GM19397 (cell line): ENCODE results near the gene PSME2.

Source experiments
- ATAC-seq: cut with Tn5 transposase; IDR thresholded peaks from one replicate; pipeline ENCODE4 v1.9.1; 2021; ENCODE audit warnings: mild to moderate bottlenecking, moderate library complexity; ENCODE audit not compliant: unreplicated experiment

PSME2 gene

DNA sequence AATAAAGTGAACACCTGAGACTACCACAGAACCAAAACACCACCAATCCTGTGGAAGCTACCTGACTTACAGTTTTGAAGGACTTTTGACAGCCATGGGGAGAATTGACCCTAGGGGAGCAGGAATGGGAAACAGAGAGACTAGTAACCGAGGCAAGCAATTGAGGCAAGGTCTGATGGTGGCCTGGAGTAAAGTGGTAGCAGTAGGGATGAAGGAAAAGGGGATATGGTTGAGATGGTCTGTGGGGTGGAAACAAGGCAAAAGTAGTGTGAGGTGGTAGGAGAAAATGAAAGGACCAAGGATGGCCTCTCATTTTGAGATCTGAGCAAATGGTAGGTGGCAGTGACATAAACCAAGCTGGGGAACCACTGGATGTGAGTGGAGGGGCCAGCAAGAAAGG, 10.4 kb upstream of the PSME2 start:
- ATAC-seq = no peak

DNA sequence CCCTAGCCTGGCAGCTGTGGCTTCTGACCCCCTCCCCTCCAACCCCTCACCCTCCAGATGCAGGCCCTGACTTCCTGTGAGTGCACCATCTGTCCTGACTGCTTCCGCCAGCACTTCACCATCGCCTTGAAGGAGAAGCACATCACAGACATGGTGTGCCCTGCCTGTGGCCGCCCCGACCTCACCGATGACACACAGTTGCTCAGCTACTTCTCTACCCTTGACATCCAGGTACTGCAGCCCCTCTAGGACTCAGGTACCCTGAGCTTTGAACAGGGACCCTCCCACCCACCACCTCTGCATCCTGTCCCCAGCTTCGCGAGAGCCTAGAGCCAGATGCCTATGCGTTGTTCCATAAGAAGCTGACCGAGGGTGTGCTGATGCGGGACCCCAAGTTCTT, 8.7 kb upstream of the PSME2 start:
- ATAC-seq = no peak

DNA sequence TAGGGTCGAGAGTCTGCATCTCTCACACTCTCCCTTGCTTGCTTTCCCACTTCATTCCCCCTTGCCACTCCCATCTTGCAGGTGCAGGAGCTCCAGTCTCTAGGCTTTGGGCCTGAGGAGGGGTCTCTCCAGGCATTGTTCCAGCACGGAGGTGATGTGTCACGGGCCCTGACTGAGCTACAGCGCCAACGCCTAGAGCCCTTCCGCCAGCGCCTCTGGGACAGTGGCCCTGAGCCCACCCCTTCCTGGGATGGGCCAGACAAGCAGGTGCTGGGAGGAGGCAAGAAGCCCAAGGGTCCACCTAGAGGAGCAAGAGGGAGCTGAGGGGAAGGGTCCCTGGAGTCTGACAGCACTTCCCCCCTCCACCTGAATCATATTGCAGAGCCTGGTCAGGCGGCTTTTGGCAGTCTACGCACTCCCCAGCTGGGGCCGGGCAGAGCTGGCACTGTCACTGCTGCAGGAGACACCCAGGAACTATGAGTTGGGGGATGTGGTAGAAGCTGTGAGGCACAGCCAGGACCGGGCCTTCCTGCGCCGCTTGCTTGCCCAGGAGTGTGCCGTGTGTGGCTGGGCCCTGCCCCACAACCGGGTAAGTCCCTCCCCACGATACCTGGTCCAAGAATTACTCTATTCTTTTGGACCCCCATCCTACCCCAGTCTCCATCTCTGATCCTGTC, 5.1 kb upstream of the PSME2 start:
- no peak for ATAC-seq

DNA sequence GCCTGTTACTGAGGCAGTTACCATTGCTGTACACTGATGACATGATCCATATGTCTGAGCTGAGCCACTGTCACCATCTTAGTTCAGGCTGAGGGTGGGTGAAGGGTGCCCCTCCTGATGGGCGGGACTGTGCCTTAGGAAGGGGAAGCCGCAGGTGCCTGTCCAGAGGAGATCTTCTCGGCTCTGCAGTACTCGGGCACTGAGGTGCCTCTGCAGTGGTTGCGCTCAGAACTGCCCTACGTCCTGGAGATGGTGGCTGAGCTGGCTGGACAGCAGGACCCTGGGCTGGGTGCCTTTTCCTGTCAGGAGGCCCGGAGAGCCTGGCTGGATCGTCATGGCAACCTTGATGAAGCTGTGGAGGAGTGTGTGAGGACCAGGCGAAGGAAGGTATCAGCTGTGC, 4.6 kb upstream of the PSME2 start:
- no peak for ATAC-seq

DNA sequence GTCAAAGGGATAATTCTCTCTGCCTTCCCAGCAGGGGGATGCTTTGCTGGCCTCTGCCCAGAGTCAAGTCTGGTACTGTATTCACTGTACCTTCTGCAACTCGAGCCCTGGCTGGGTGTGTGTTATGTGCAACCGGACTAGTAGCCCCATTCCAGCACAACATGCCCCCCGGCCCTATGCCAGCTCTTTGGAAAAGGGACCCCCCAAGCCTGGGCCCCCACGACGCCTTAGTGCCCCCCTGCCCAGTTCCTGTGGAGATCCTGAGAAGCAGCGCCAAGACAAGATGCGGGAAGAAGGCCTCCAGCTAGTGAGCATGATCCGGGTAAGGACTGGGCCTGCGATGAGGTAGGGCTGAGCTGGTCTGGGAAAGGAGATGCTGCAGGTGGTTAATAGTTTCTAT, 4.2 kb upstream of the PSME2 start:
- ATAC-seq = no peak

DNA sequence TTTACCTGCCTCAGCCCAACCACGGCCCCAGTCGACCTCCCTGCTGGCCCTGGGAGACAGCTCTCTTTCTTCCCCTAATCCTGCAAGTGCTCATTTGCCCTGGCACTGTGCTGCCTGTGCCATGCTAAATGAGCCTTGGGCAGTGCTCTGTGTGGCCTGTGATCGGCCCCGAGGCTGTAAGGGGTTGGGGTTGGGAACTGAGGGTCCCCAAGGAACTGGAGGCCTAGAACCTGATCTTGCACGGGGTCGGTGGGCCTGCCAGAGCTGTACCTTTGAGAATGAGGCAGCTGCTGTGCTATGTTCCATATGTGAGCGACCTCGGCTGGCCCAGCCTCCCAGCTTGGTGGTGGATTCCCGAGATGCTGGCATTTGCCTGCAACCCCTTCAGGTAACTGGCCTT, 3.7 kb upstream of the PSME2 start:
- ATAC-seq = no peak

DNA sequence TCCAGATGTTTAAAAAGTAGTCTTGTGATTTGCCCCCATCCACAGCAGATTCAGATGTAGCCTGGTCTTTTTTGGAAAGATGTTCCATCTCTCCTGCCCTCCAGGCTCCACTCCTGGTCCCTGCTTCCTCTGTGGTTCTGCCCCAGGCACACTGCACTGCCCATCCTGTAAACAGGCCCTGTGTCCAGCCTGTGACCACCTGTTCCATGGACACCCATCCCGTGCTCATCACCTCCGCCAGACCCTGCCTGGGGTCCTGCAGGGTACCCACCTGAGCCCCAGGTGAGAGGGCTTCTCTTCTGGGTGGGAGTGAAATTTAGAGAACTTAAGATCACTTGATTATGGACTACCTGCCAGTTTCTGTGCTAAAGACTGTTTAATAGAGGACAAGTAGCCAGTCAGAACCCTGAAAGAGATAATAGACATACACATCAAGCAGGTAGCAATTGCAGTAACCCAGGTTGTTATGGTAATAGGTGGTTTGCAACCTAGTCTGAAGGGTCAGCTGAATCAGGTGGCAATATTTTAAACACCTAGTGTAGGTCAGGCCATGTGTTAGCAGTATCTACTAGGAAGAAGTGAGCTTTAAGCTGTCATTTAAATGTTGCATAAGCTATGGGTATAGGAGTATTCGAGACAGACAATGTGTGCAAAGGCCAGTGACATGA, 3.0 kb upstream of the PSME2 start:
- no peak for ATAC-seq

DNA sequence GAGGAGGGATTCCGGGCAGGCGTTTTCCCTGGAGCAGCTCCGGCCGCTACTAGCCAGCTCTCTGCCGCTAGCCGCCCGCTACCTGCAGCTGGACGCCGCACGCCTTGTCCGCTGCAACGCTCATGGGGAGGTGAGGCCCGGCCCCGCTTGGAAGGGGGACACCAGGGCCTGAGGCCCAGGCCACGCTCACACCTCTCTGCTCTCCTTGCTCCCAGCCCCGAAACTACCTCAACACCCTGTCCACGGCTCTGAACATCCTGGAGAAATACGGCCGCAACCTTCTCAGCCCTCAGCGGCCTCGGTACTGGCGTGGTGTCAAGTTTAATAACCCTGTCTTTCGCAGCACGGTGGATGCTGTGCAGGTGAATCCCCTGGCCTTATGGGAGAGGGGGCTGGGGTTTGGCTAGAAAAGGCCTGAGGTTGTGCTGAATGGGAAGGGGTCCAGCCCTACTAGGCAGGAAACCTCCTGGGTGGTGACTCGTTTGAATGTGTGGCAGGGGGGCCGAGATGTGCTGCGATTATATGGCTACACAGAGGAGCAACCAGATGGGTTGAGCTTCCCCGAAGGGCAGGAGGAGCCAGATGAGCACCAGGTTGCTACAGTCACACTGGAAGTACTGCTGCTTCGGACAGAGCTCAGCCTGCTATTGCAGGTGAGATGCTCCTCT, 1.5 kb upstream of the PSME2 start:
- no peak for ATAC-seq

DNA sequence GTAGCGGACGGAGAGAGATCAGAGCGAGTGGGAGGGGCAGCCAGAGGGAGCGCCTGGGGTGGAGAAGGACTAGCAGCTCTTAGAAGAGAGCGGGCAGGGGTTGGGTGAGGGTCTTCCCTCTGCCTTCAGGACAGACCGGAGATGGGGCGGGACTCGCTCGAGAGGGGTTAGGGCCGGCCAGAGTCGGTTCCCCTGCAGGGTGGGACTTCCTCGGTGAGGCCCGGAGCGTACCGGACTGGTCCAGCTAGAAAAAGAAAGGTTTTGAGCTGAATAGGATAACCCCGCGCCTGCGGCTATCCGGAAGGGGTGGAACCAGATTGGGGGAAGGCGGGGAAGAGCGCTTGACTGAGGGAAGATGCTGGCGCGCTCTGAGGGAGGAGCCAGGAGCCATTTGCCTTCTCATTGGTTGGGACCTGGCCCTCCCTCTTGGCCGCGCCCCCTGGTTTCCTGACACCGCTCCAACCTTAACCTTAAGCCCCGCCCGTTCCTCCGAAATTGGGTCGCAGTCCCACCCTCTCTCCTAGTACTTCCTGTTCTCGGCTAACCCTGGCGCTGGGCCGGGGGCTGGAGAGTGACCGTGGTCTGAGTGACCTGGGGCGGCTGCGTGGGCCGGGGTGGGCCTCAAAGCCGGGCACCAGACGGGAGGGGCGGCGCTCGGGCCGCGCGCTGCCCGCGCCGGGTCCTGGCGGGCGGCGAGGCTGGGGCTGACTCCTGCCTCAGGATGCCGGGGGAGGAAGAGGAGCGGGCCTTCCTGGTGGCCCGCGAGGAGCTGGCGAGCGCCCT, 759 bp upstream of the PSME2 start, which contains the start of gene RNF31:
RNF31 (plus strand) TSS at position 521 of the 783 bp plus-strand sequence; CDS start at position 722, 201 bp downstream.
- peak; percentile 80 for ATAC-seq

DNA sequence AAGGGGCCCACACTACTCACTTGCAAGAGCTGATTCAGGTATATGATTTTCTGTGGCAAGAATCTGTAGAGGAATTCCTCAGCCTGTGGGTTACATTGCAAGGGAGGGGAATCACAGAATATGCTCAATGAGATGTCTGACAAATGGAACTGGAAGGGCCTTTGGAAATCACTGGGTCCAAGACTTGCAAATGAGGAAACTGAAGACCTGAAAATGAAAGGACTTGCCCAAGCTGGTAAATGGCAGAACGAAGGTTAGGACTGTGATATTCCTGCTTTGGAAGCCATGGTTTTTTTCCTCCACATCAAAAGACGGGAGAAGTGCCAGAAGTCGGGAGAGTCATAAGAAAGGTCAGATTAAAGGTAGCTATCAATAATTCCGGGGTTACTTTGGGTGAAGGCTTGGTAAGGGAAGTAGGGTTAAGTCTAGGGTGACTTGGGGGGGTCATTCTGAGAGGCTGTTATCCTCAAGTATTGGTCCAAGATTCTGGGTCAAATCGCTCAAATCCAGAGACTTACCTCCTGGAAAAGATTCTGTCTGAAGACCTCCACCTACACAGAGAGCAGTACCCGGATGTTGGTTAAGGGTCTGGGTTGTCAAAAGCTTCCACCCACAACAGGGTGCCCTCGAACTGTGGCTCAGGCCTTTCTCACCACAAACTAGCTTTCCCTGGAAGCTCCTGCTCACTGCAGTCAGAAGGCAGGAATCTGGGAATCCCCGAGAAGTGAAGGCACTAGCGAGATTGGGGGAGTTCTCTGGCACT, 539 bp downstream of the PSME2 start:
- no peak for ATAC-seq

DNA sequence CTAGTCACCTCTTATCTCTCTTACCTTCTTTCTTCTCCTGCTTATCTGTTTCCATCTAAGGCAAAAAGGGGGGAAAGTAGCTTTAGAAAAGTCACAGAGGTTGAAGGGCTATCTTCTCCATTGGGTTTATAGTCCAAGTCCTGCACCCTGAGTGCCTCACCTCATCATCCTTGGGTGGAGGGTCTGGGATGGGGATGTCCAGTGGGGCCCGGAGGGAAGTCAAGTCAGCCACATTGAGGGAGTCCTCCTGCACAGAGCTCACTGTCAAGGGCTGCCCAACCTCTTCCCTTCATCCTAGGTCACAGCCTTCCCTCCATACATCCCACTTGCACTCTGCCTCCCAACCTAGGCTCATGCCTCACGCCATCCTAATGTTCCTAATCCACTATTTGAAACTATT, 1.2 kb downstream of the PSME2 start:
- no peak for ATAC-seq

DNA sequence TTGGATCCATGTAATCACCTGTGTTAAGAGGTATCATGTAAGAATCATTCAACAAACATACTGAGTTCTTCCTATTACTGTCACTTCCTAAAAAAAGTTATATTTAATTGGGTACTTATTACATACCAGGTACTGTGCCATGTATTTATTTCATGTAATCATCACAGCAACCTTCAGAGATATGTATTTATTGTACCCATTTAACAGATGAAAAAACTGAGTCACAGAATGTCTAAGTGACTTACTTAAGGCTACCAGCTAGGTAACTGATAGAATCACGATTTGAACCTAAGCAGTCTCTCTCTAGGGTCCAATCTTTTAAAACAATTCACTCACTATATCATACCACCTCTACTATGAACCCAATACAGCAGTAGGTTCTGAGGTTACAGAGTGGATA, 2.0 kb downstream of the PSME2 start:
- ATAC-seq = no peak

DNA sequence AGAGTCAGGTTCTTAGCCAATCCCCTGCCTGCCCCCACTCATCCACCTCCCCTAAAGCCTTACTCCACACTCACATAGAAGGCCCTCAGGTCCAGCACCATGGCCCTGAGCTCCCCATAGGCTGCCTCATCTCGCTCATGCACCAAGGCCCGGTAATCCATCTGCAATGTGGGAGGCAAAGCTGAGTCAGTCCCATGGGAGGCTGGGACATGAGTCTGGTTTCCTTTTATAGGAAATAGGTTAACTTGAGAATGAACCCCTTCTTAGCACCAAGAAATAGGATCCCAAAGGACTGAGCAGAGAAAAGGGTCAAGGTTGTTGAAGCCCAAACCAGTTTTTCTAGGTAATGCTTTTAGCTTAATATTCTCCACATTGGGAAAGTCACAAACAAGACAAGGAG, 2.9 kb downstream of the PSME2 start:
- no peak for ATAC-seq

DNA sequence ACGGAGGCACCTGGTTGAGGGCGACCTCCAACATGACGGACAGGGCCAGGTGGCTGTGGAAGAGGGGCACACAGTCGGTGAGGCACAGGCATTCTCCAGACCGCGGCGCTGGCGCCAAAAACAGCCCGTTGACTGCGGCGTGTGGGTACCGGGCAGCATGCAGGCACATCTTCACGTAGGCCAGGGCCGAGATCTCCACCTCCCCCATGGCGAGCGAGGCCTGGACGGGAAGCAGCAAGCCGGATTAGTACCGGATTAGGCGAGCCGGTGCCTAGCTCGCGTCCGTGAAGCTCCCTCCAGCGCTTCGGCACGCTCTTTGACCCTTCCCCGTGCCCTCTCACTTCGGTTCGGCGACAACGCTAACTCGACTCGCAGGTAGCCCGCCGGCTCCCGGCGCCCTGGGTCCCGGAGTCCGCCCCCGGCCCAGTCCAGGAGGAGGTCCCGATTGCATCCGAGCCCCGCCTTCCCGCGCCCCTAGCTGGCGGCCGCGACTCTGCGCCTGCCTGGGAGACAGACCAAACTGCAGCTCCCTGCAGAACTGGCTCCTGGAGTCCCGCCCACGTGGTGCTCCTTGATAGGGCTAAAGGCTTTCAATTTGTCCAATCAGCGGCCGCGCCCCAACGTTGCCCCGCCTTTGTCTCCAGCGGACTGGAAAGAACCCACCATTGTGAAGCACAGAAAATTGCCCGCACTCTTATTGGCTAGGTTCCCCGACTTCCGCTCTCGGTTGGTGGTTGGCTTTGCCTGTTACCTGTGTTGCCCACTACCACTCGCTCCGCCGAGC, 5.1 kb downstream of the PSME2 start, which contains the start of gene EMC9:
EMC9 (minus strand) TSS at position 495 of the 784 bp plus-strand sequence; CDS start at position 208, 287 bp downstream.
- peak; percentile 82 for ATAC-seq

DNA sequence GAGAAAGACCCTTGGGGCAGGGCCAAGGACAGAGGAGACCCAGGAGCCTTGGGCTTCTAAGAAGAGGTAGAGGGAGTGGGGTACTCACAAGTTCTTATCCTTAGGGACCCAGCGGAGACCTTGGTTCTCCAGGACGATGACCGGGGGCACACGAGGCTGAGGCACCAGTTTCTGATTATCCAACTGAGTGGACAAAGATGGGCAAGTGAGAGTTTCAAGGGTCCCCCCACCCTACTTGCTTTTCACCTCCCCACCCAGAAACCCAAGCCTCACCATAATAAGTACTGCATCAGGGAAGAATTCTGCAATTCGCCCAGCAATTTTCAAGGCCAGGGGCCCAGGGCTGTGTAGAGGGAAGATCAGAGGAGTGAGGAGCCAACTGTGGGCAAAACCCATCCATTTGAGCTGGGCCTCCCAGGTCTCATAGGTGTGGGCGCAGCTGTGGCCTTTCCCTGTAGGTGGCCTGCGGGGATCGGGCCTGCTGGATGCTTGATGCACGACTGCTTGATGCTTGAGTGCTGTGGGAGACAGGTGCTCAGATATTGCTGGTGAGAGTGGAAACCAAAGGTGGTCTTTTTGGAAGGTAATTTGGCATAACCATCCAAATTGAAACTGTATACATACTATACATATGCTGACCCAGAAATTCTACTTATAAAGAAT, 7.0 kb downstream of the PSME2 start:
- ATAC-seq = no peak

DNA sequence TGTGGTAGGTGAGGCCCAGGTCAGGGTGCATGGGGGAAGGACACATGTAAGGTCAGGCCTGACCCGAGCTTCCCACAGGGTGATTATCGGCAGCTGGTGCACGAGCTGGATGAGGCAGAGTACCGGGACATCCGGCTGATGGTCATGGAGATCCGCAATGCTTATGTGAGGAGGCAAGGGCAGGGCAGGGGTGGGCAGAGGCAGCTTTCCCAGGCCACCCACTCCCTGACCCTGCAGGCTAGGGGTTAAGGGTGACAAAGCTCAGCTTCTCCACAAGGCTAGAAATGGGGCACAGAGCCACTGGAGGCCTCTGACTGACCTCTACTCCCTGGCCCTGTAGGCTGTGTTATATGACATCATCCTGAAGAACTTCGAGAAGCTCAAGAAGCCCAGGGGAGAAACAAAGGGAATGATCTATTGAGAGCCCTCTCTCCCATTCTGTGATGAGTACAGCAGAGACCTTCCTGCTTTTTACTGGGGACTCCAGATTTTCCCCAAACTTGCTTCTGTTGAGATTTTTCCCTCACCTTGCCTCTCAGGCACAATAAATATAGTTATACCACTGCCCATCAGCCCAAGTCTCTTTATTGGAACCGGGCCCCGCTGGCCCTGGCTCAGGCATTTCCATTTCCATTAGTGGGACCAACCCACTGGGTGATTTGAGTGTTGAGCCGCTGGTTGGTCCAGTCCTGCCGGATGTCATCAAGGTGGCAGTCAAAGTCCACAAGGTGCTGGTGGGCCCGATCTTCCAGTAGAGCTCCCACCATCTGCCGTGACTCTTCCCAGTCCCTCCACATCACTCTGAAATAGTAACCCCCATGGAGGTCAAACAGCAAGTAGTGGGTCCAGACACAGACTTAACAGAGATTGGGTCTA, 7.8 kb downstream of the PSME2 start:
- no peak for ATAC-seq

DNA sequence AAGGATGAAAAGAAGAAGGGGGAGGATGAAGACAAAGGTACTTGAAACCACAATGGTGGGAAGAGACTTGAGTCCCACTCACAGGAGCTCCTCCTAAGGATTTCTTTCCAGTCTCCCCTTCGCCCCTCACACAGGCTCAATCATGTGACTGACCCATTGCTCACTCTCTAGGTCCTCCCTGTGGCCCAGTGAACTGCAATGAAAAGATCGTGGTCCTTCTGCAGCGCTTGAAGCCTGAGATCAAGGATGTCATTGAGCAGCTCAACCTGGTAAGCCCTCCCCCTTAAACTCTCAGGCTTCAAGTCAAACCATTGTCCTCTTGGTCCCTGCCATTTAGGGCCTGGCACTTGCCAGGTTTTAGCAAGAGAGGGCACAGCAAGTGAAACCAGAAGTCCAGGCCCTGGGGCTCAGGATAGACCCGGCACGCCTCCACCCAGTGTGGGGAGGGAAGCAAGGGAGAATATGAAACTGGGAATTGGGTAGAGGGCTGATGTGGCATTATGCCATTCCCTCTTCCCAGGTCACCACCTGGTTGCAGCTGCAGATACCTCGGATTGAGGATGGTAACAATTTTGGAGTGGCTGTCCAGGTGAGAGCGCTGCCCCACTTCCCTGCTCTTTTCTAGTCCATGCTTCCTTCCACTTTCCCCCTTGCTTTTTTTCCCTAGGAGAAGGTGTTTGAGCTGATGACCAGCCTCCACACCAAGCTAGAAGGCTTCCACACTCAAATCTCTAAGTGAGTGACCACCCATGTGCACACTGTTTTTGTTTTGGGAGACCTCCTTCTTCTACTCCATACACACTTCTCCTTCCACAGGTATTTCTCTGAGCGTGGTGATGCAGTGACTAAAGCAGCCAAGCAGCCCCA, 8.6 kb downstream of the PSME2 start:
- ATAC-seq = no peak
